DND-41 (cell line): ENCODE data around the gene TCIRG1.

Experiments used
- ATAC-seq: fragments of 200-7000 bp; cut with Tn5 transposase; 3 replicates; pipeline ENCODE4 v1.9.1; 2021; ENCODE audit warnings: low read depth; ENCODE audit not compliant: insufficient read depth
- DNase-seq: peaks from one replicate; pipeline ENCODE4 v3.0.0-alpha.2; 2020
- H2AFZ ChIP-seq: 2 replicates; pipeline ENCODE4 v1.6.0; 2012; ENCODE audit warnings: low read depth, low read length
- H3K27ac ChIP-seq: 2 replicates; pipeline ENCODE4 v1.5.1; 2012; ENCODE audit warnings: low read length, inconsistent platforms
- H3K27me3 ChIP-seq: fragments of 200-600 bp; sonication (generic); 2 replicates; pipeline ENCODE4 v1.6.0; 2012; ENCODE audit warnings: low read length, mild to moderate bottlenecking, inconsistent platforms; ENCODE audit not compliant: insufficient read depth, poor library complexity
- H3K36me3 ChIP-seq: 2 replicates; pipeline ENCODE4 v1.5.1; 2012; ENCODE audit warnings: low read length, inconsistent platforms; ENCODE audit not compliant: insufficient read depth
- H3K4me1 ChIP-seq: 2 replicates; pipeline ENCODE4 v1.5.1; 2012; ENCODE audit warnings: mild to moderate bottlenecking, low read length; ENCODE audit not compliant: insufficient read depth
- H3K4me2 ChIP-seq: 2 replicates; pipeline ENCODE4 v1.6.0; 2012; ENCODE audit warnings: mild to moderate bottlenecking, moderate library complexity, low read length, inconsistent platforms; ENCODE audit not compliant: insufficient read depth
- H3K4me3 ChIP-seq, 2 experiments: fragments of 200-600 bp in 1 of 2; shearing (Covaris generic) in 1 of 2; 2 replicates each; pipeline ENCODE4 v1.5.1; 2012 to 2016; ENCODE audit warnings: inconsistent platforms in 2 of 2, low read length in 2 of 2, mild to moderate bottlenecking in 2 of 2, low read depth in 1 of 2, moderate library complexity in 1 of 2
- H3K79me2 ChIP-seq: 2 replicates; pipeline ENCODE4 v1.6.0; 2012; ENCODE audit warnings: low read length, inconsistent platforms; ENCODE audit not compliant: insufficient read depth
- H3K9ac ChIP-seq: 2 replicates; pipeline ENCODE4 v1.6.0; 2012; ENCODE audit warnings: low read depth, mild to moderate bottlenecking, inconsistent platforms, low read length, moderate library complexity
- H3K9me3 ChIP-seq: 2 replicates; pipeline ENCODE4 v1.5.1; 2012; ENCODE audit warnings: low read length, moderate library complexity, mild to moderate bottlenecking, inconsistent platforms; ENCODE audit not compliant: insufficient read depth, severe bottlenecking
- H4K20me1 ChIP-seq: 2 replicates; pipeline ENCODE4 v1.6.0; 2012; ENCODE audit warnings: low read length; ENCODE audit not compliant: insufficient read depth
- CTCF ChIP-seq: IDR thresholded peaks from 2 replicates; pipeline ENCODE4 v1.5.1; 2012; ENCODE audit warnings: borderline replicate concordance, low read length, moderate library complexity, mild to moderate bottlenecking; ENCODE audit not compliant: poor library complexity, severe bottlenecking; ENCODE audit errors: extremely low read depth
- EZH2 ChIP-seq: IDR thresholded peaks from 3 replicates; pipeline ENCODE4 v1.6.1; 2012; ENCODE audit warnings: borderline replicate concordance, low read depth, mild to moderate bottlenecking, moderate library complexity, low read length, inconsistent platforms; ENCODE audit not compliant: severe bottlenecking

Gene TCIRG1

DNA sequence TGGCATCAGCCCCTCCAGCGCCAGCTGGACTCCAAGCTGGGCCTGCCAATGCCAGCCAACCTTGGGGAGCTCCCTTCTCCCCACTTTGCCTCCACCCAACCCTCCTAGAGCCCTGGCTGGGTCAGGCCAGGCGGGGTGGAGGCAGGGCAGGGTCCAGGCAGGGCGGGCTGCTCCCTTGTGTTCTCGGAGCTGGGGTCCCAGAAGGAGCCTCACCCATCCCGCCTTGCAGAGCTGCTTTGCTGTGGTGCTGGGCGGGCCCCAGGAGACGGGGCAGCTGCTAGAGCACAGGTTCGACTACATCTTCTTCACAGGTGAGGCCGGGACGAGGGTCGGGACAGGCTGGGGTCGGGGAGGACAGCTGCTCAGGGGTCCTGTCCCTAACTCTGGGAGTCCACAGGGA, 19.3 kb upstream of the TCIRG1 start:
- no peak overlapping the region for H3K9ac ChIP-seq
- no peak overlapping the region for H3K4me3 ChIP-seq
- H3K4me1 ChIP-seq: no peaks in the 10 kb centered on the region
- H2AFZ ChIP-seq: no peak overlapping the region
- no peak overlapping the region for H3K27ac ChIP-seq
- no peaks in the 10 kb centered on the region for H3K36me3 ChIP-seq
- ATAC-seq (no peak), DNase-seq (no peak)
- H3K4me2 ChIP-seq: no peak overlapping the region
- no peaks in the 10 kb centered on the region for H3K79me2 ChIP-seq
- H3K9me3 ChIP-seq: no peaks in the 10 kb centered on the region
- TF ChIP-seq EZH2: no peak
- no peak for TF ChIP-seq CTCF
- no peaks in the 10 kb centered on the region; the same call in 1 of the 2 replicates for H4K20me1 ChIP-seq
- no peaks in the 10 kb centered on the region for H3K27me3 ChIP-seq

DNA sequence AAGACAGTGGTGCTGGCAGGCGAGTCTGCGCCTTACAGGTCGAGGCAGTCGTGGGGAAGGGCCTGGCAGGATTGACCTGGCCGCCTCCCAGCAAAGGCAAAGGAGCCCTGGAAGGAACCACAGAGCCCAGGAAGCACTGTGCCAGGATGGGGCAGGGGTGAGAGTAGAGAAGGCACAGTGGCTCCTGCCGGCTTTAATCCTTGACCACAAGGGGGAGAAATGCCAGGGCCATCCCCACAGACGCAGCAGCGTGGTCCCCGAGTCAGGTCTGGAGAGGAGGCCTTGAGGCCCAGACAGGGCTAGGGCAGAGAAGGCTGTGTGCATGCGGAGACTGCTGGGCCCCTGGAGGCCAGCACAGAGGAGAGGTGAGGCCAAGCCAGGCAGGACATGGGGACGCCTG, 18.2 kb upstream of the TCIRG1 start:
- no peak overlapping the region for H3K9ac ChIP-seq
- no peak for DNase-seq
- TF ChIP-seq EZH2 (no peak), CTCF (no peak)
- H3K79me2 ChIP-seq: no peaks in the 10 kb centered on the region
- no peaks in the 10 kb centered on the region; the same call in 1 of the 2 replicates for H4K20me1 ChIP-seq
- no peak overlapping the region for H3K4me2 ChIP-seq
- no peaks in the 10 kb centered on the region for H3K4me1 ChIP-seq
- no peak overlapping the region for H2AFZ ChIP-seq
- no peaks in the 10 kb centered on the region for H3K9me3 ChIP-seq
- no peak for ATAC-seq
- no peak overlapping the region for H3K27ac ChIP-seq
- H3K4me3 ChIP-seq: no peak overlapping the region
- no peaks in the 10 kb centered on the region for H3K36me3 ChIP-seq
- H3K27me3 ChIP-seq: no peaks in the 10 kb centered on the region

- Histone ChIP-seq H3K4me2 (no peak overlapping the region), H3K79me2 (no peaks in the 10 kb centered on the region), H4K20me1 (no peaks in the 10 kb centered on the region; the same call in 1 of the 2 replicates), H3K4me1 (no peaks in the 10 kb centered on the region), H3K4me3 (no peak overlapping the region), H3K9me3 (no peaks in the 10 kb centered on the region), H3K36me3 (no peaks in the 10 kb centered on the region), H3K27me3 (no peaks in the 10 kb centered on the region), H3K27ac (no peak overlapping the region), H2AFZ (no peak overlapping the region), H3K9ac (no peak overlapping the region)
- no peak for DNase-seq
- ATAC-seq: no peak
- TF ChIP-seq CTCF (no peak), EZH2 (no peak)
Measured at GRCh38 chr11:68021167-68021787, 17.5 kb upstream of the TCIRG1 start.

DNA sequence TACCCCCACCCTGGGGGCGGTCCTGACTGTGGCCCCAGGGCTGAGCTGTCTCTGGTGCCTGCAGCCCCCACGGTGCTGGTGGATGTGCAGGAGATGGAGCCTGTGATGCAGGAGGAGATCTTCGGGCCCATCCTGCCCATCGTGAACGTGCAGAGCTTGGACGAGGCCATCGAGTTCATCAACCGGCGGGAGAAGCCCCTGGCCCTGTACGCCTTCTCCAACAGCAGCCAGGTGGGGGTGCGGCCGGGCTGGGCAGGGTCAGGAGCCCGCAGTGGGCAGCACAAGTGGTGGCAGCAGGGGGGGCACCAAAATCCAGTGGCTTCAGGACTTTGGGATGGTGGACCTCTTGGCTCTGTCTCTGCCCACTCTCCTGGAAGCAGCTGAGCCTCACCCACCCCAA, 16.3 kb upstream of the TCIRG1 start:
- Histone ChIP-seq H3K4me1 (0 out of 2 replicates have a peak, but pooled peaks cover 3% of the 10 kb centered on the region), H3K4me2 (no peak overlapping the region), H3K27ac (no peak overlapping the region), H3K9ac (no peak overlapping the region), H3K4me3 (no peak overlapping the region), H3K36me3 (no peaks in the 10 kb centered on the region), H4K20me1 (no peaks in the 10 kb centered on the region; the same call in 1 of the 2 replicates), H3K79me2 (no peaks in the 10 kb centered on the region), H2AFZ (no peak overlapping the region), H3K9me3 (no peaks in the 10 kb centered on the region), H3K27me3 (no peaks in the 10 kb centered on the region)
- TF ChIP-seq CTCF: no peak
- no peak for TF ChIP-seq EZH2
- ATAC-seq (no peak), DNase-seq (no peak)
